Erythroblast (primary cell): ENCODE data around the gene ANTKMT.

ENCODE experiments used
- DNase-seq, 2 experiments: peaks; one replicate each; lab custom pipeline; 2025; lab: John Stamatoyannopoulos, UW
- GATA1 ChIP-seq: IDR thresholded peaks from 2 replicates; pipeline ENCODE4 v1.6.1; 2011; ENCODE audit warnings: low read depth, mild to moderate bottlenecking, control low read depth, low read length, moderate library complexity
- POLR2A ChIP-seq: IDR thresholded peaks from 2 replicates; pipeline ENCODE4 v1.6.1; 2011; ENCODE audit warnings: mild to moderate bottlenecking, low read length

The ANTKMT gene

DNA sequence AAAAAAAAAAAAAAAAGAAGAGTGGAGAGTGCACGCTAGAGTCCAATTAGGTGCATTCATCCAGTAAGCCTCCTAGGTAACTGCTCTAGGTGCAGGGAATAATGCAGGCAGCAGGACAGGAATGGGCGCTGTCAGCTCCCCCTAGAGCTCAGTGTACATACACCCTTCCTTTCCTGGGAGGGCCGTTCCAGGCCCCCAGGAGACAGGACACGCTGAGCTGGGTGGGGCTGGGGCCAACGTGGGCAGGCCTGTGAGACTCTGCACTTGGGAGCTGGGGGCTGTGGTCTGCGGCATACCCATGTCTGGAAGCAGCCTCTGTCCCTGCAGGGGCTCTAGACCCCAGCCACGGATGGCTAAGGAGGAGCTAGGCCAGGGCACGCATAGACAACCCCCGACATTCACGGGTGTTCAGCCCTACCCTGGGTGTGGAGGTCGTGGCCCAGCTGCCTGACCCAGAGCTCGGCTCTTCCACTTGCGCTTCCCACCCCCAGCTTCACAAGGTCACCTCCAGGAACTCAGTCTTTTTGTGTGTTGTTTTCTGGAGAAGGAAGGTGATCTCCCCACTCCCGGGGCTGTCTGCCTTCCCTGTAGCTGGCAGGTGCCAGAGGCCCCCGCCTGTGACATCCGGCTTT is 1.0 kb upstream of the ANTKMT start:
- TF ChIP-seq GATA1 (no peak), POLR2A (no peak)
- DNase-seq: peak; percentile 41 to 46

DNA sequence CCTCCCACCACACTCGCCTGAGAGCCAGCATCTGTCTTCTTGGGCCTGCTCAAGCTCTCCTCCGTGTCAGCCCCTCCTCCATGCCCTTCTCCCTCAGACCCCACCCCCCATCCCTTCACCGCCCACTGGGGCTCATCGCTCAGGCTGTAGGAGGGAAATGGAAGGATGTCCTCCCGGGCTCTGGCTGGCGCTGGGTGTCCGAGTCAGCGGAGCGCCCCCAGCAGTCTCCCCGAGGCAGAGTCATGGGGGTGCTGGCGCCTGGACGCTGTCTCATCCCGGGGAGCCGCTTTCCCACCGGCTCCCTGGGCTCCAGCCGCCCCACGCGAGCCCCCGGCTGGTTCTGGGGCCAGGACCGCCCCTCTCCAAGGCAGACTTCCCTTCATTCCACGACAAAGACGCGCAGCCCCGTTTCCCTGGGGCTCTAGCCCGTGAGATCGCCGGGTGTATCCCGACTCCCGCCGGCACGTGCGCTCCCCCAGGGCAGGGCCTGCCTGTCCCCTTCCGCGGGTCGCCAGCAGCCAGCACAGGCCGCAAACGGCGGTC is 428 bp upstream of the ANTKMT start:
- no peak for TF ChIP-seq POLR2A
- no peak for TF ChIP-seq GATA1
- peak; percentile 60 to 62 for DNase-seq

DNA sequence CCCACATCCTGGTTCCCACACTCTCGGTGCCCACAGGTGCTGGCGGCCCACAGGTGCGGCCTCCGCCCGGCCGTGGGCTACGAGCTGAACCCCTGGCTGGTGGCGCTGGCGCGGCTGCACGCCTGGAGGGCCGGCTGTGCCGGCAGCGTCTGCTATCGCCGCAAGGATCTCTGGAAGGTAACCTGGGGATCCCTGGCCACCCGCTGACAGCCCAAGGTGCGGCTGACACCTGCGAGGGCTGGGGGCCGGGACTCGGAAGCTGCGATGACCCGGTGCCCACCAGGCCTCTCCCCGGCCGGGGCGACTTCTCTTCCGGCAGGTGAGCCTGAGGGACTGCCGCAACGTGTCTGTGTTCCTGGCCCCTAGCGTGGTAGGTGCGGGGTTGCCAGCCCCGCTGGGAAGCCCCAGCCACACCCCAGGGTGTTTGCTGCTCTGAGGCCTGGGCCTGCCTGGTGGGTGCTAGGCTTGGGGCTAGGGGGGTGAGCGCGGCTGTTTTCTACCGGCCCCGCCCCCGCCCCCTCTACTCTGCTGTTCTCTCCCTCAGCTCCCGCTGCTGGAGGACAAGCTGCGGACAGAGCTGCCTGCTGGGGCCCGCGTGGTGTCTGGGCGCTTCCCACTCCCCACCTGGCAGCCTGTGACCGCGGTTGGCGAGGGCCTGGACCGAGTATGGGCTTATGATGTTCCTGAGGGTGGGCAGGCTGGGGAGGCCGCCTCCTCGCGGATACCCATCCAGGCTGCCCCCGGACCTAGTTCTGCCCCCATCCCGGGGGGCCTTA is 1.0 kb downstream of the ANTKMT start:
- TF ChIP-seq GATA1 (no peak), POLR2A (no peak)
- no peak for DNase-seq

DNA sequence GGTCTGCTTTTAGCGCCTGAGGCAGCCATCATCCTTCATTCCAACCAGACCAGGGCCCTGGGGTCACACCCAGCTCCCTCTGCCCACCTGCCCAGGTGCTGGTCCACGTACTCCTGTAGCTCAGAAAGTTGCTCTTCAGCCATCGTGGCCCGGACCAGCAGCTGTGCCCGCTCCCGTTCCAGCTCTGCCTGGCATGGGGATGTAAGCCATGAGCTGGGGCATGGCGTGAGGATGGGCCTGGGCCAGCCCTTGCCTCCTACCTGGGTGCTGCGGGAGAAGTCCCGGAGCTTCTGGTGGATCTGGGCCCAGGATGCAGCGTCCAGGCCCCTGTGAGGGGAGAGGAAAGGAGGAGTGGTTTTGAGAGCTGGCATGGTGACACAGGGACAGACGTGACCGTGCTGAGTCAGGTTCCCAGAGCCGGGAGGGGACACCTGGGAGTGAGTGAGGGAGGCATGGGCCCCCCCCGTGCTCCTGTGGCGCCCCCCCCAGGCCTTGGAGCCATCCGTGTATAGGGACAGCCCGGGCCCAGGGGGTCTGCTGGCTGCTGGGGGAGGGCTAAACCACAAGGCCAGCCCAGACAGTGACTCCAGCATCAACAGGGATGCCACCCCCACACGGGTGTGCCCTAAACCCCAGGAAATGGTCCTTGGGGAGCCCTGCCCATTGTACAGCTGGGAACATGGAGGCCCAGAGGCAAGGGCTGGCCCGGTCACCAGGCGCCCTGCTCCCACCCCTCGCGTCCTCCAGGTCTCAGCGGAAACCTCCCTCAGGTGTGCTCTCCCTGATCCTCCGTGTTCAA is 2.1 kb downstream of the ANTKMT start:
- TF ChIP-seq POLR2A (no peak), GATA1 (no peak)
- DNase-seq: no peak

DNA sequence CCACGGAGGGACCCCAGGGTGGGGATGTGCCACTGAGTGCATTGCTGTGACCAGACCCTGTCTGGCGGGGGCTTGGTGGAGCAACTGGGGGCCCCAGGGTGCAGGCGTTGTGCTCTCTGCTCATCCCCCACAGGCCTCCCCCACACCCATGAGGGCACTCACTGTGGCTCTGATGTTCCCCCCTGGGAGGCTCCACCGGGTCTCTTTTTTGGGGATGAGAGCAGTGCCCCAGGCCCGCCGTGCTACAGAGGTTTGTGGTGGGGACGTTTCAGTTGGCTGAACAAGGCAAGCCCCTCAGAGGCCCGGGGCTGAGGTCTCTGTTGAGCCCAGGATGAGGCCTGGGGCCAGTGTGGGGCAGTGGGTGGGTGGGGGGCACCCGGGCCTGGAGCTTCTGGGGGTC is 2.7 kb downstream of the ANTKMT start:
- DNase-seq: no peak
- TF ChIP-seq GATA1 (no peak), POLR2A (no peak)

DNA sequence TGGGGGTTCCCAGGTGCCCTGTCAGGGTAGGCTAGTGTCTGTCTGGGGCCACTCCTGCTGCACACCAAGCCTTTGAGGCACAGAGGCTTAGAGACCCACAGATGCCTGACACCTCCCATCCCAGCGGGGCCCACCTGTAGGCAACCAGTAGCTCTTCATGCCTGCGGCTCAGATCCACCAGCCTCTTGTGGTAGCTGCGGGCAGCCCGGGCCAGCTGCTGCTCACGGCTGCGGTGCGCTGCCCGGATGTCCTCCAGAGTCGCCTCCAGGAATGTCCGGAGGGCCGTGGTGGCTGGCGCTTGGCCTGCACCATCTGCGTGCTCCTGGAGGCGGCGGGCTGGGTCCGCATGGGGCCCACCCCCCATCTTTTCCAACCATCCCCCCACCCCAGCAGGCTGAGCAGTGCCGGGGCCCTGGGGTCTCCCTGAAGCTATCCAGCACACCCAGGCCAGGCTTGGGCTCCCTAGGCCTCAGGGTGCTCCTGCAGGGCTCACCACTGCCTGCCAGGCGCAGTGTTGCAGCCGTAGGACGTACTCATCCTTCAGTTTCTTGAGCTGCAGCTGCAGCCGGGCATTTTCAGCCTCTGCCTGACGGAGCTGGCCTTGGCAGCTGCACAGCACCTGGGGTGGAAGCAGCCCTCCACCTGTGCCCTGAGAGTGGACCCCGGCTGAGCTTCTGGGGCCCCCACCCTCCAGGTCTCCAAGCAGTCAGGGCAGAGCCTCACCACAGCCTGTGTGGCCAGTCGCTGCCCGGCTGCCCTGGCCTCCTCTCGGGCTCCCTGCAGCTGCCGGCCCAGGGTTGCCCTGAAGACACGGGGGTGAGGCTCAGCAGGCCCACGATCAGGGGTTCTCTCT is 3.5 kb downstream of the ANTKMT start:
- no peak for DNase-seq
- TF ChIP-seq POLR2A (no peak), GATA1 (no peak)

DNA sequence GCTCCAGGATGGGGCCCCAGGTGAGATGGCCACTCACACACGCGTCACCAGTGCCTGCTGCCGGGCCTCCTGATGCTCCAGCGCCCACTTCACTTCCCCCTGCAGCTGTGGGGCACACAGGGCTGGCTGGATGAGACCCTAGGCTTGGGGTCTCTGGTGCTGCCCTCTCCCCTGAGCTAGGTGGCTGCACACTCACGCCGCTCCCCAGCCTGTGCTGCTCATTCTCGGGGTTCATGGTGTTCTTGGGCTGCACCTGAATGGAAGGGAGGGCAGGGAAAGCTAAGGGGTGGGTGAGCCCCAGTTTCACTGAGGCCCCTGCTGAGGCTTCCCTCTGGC is 4.1 kb downstream of the ANTKMT start:
- no peak for DNase-seq
- no peak for TF ChIP-seq GATA1
- TF ChIP-seq POLR2A: no peak

DNA sequence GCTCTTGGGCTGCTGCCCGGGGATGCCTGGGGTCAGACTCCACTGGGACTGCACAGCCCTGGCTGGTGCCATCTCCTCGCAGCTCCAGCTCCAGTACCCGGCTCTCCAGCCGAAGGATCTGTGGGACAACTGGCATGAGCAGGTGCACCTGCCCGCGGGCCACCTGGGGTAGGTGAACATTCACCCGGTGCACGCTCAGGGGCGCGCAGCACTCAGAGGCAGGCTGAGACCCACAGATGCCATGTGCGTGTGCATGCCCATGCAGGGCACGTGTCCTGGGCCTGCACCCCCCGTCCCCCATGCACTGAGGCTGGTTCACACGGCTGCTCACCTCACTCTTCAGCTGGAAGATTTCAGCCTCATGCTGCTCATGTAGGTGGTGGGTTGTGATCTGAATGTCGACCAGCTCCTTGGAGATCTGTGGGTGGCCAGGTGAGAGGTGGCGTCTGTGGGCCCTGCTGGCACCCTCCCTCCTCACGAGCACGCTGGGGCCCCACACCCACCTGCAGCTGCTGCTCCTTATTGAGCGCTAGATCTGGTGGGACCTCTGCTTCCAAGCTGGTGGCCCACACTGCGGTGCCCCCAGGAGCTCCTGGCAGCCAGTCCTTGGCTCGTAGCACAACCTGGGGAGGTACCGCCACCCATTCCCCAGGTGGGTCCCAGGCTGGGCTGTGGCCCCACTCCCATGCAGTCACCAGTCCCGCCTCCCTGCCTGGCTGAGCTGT is 4.7 kb downstream of the ANTKMT start:
- TF ChIP-seq POLR2A (no peak), GATA1 (no peak)
- DNase-seq: no peak

DNA sequence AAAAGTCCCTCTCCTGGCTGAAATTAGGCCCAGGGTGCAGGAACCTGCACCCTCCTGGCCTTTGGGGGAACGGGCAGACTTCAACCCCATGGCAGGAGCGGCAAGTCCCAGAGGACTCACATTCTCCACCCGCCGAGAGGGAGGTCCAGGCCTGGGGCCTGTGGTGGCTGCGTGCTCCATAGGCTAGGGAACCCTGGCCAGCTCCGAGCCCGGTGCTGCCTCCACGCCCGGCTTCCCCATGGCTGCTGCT is 5.2 kb downstream of the ANTKMT start:
- DNase-seq: no peak
- TF ChIP-seq POLR2A (no peak), GATA1 (no peak)

DNA sequence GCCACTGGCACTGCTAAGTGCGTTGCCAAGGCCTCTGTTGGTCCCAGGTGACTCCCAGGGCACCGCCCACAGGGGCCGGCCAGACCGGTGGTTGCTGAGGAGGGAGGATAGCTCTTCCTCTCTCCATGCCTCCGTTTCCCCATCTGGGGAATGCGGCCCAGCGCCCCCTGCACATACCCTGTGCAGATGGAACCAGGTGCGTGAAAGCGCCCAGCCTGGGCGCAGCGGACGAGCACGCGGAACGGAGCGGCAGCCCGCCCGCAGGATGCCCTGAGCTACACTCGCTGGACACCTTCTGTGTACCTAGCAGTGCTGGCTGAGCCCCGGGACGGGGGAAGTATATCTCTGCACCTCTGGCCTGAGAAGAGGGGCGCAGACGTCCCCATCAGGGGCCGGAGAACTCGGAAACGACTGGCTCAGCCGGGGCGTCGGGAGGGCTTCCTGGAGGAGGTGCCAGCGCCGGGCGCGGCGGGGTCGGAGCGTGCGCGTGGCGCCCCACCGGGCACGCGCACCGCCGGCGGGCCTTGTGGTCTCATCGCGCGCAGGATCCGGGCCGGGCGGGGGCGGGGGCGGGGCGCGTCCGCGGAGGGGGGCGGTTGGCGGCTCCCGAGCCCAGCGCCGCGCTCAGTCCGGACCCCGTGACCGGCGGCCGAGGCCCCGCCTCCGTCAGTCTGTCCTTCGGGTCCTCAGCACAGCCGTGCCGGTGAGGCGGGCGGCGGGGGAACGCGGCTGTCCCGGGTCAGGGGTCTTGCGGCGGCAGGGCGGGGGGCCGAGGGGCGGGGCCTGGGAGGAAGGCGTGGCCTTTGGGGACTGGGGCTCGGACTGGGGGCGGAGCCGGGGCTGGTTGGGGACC is 5.7 kb downstream of the ANTKMT start, which contains the start of the genes CCDC78 and HAGHL:
Gene CCDC78 (minus strand): TSS at position 6 of the 853 bp plus-strand sequence. CDS start 76 bp downstream, outside the sequence.
Gene HAGHL (plus strand): TSS at position 669 of the 853 bp plus-strand sequence. CDS start 404 bp downstream, outside the sequence.
- TF ChIP-seq POLR2A (no peak), GATA1 (no peak)
- DNase-seq: peak; percentile 74 to 75

DNA sequence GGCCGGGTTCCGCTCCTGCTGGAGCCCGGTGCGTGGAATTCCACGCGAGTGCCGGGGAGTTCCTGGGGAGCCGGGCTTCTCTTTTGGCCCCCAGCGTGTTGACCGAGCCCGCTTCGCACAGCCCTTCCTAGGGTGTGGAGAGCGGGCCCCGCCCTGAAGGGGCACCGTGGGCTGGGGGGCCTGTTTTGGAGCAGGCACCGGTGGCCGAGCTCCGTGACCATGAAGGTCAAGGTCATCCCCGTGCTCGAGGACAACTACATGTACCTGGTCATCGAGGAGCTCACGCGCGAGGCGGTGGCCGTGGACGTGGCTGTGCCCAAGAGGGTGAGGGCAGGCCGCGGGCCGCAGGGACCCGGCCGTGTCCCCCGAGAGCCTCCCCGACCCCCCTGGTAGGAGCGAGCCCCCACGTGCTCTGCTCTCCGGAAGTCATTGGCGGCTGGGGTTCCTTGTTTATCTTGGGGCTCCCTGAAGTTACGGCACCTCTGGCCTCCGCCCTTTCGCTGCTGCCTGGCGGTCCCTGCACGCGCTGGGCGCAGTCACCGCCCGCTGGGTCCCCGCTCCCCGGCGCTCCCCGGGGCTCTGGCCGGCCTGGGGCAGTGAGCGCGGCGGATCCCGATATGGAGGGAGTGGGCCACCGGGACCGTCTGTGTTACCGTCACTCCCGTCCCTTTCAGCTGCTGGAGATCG is 6.5 kb downstream of the ANTKMT start:
- TF ChIP-seq GATA1: no peak
- no peak for TF ChIP-seq POLR2A
- DNase-seq: peak; percentile 69 to 77
